RKO (cell line): Measurements from ENCODE around the gene MICALL2.

ENCODE experiments used
- DNase-seq: peaks from one replicate; pipeline ENCODE4 v3.0.0-alpha.2; 2016; ENCODE audit warnings: low spot score

MICALL2 gene

GRCh38 chr7:1493129-1493528 lies 33.9 kb upstream of the MICALL2 start:
- DNase-seq: no peak

GRCh38 chr7:1492640-1493039 lies 33.4 kb upstream of the MICALL2 start:
- no peak for DNase-seq

- DNase-seq: no peak
These were observed 33.0 kb upstream of the MICALL2 start for GRCh38 chr7:1492221-1492620.

GRCh38 chr7:1490837-1491236 lies 31.6 kb upstream of the MICALL2 start:
- DNase-seq: no peak

- DNase-seq: no peak
These were observed 30.1 kb upstream of the MICALL2 start for GRCh38 chr7:1489336-1489735.

GRCh38 chr7:1488016-1488415 lies 28.7 kb upstream of the MICALL2 start:
- DNase-seq: no peak

- DNase-seq: no peak
These were observed 28.2 kb upstream of the MICALL2 start for GRCh38 chr7:1487466-1487865.

- no peak for DNase-seq
These were observed 27.3 kb upstream of the MICALL2 start for GRCh38 chr7:1486571-1486970.

GRCh38 chr7:1485156-1485555 lies 25.9 kb upstream of the MICALL2 start:
- DNase-seq: no peak

GRCh38 chr7:1484569-1484968 lies 25.3 kb upstream of the MICALL2 start:
- no peak for DNase-seq

- DNase-seq: no peak
These were observed 24.6 kb upstream of the MICALL2 start for GRCh38 chr7:1483536-1484505.

GRCh38 chr7:1483079-1483478 lies 23.8 kb upstream of the MICALL2 start:
- no peak for DNase-seq

GRCh38 chr7:1481300-1481699 lies 22.0 kb upstream of the MICALL2 start:
- DNase-seq: no peak

GRCh38 chr7:1480670-1481069 lies 21.4 kb upstream of the MICALL2 start:
- DNase-seq: no peak

GRCh38 chr7:1479287-1479686 lies 20.0 kb upstream of the MICALL2 start:
- no peak for DNase-seq

GRCh38 chr7:1478480-1478879 lies 19.2 kb upstream of the MICALL2 start:
- DNase-seq: no peak

GRCh38 chr7:1476859-1477258 lies 17.6 kb upstream of the MICALL2 start:
- DNase-seq: no peak

GRCh38 chr7:1475991-1476390 lies 16.7 kb upstream of the MICALL2 start:
- DNase-seq: no peak

GRCh38 chr7:1475393-1475792 lies 16.1 kb upstream of the MICALL2 start:
- no peak for DNase-seq

- no peak for DNase-seq
These were observed 15.5 kb upstream of the MICALL2 start for GRCh38 chr7:1474736-1475135.

- peak; percentile 79 for DNase-seq
These were observed 14.7 kb upstream of the MICALL2 start for GRCh38 chr7:1473864-1474512.

GRCh38 chr7:1470901-1471300 lies 11.6 kb upstream of the MICALL2 start:
- no peak for DNase-seq

- no peak for DNase-seq
These were observed 9.5 kb upstream of the MICALL2 start for GRCh38 chr7:1468643-1469298.
